Activated naive CD8-positive, alpha-beta T cell treated with anti-CD3 and anti-CD28 coated beads for 36 hours (primary cell): Measurements from ENCODE around the gene NOPCHAP1. TPM values are rescaled to one million over a fixed set of nuclear protein-coding genes. Genes with fewer than 3 reads are reported as not detected.
"Not testable (repeated sequence)": the region's sequence is repeated elsewhere in the genome, so short reads cannot be mapped to it uniquely, and the experiment has no call there.

Experiments
- DNase-seq: peaks from one replicate; pipeline ENCODE4 v3.0.0; 2021
- H3K27ac Mint-ChIP-seq: one replicate; pipeline ENCODE4 v1.8.0; 2022; ENCODE audit warnings: mild to moderate bottlenecking, moderate library complexity, mixed read lengths
- H3K27me3 Mint-ChIP-seq: one replicate; pipeline ENCODE4 v1.8.0; 2022; ENCODE audit warnings: mild to moderate bottlenecking, mixed read lengths
- H3K36me3 Mint-ChIP-seq: one replicate; pipeline ENCODE4 v1.8.0; 2021; ENCODE audit warnings: mild to moderate bottlenecking, mixed read lengths
- H3K4me1 Mint-ChIP-seq: one replicate; pipeline ENCODE4 v1.8.0; 2021; ENCODE audit warnings: mixed read lengths
- H3K4me3 Mint-ChIP-seq: one replicate; pipeline ENCODE4 v1.8.0; 2022; ENCODE audit warnings: mild to moderate bottlenecking, moderate library complexity, mixed read lengths
- H3K9me3 Mint-ChIP-seq: one replicate; pipeline ENCODE4 v1.8.0; 2022; ENCODE audit warnings: mixed read lengths
- total RNA-seq, 2 experiments: library from RNA; stranded (reverse); gene quantifications; one replicate each; pipeline ENCODE4 v1.2.3, GENCODE V29; 2021

NOPCHAP1 gene
- 10 to 100 TPM; 42.1 to 42.3 TPM for total RNA-seq

- peak within 1 kb of the TSS; percentile 81 for H3K27ac Mint-ChIP-seq
- no peaks in the 10 kb centered on the region for H3K9me3 Mint-ChIP-seq
- peak within 1 kb of the TSS; percentile 87 for H3K4me3 Mint-ChIP-seq
- DNase-seq: peak; percentile 86
- no peaks in the 10 kb centered on the region for H3K27me3 Mint-ChIP-seq
- H3K36me3 Mint-ChIP-seq: peaks cover 39% of the 10 kb centered on the region
- H3K4me1 Mint-ChIP-seq: peaks cover 39% of the 10 kb centered on the region
Observed at GRCh38 chr12:104986022-104986941, at the start of gene NOPCHAP1. Gene NOPCHAP1 (plus strand): TSS chr12:104986316. CDS start chr12:104986353, 37 bp downstream.

- Mint-ChIP-seq H3K4me3 (no peak overlapping the region), H3K4me1 (peaks cover 1% of the 10 kb centered on the region), H3K27me3 (peaks cover 2% of the 10 kb centered on the region), H3K36me3 (peaks cover 1% of the 10 kb centered on the region), H3K27ac (no peak overlapping the region), H3K9me3 (peaks cover 2% of the 10 kb centered on the region)
- DNase-seq: no peak
Observed at GRCh38 chr12:104938371-104938770, 47.7 kb upstream of the NOPCHAP1 start.

- peaks cover 2% of the 10 kb centered on the region for H3K9me3 Mint-ChIP-seq
- H3K36me3 Mint-ChIP-seq: peaks cover 4% of the 10 kb centered on the region
- no peak overlapping the region for H3K4me3 Mint-ChIP-seq
- no peak overlapping the region for H3K27ac Mint-ChIP-seq
- no peak for DNase-seq
- no peaks in the 10 kb centered on the region for H3K4me1 Mint-ChIP-seq
- no peaks in the 10 kb centered on the region for H3K27me3 Mint-ChIP-seq
Observed at GRCh38 chr12:104939089-104939488, 47.0 kb upstream of the NOPCHAP1 start.

DNA sequence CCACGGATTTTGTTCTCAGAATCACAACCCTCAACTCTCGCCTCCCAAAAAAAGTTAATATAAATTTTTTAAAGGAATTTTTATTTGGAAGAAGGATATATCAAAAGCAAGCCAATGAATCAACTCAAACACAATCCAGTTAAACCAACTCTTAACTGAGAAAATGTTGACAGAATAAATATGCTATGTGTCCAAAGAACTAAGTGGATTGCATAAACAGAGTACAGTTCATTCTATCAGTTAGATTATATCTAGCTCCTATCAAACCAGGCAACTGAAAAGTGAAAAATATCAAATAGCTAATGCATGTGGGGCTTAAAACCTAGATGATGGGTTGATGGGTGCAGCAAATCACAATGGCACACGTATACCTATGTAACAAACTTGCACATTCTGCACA lies 44.7 kb upstream of the NOPCHAP1 start:
- no peaks in the 10 kb centered on the region for H3K27me3 Mint-ChIP-seq
- H3K4me3 Mint-ChIP-seq: no peak overlapping the region
- H3K4me1 Mint-ChIP-seq: no peaks in the 10 kb centered on the region
- DNase-seq: no peak
- H3K36me3 Mint-ChIP-seq: peaks cover 6% of the 10 kb centered on the region
- H3K27ac Mint-ChIP-seq: no peak overlapping the region
- peaks cover 2% of the 10 kb centered on the region for H3K9me3 Mint-ChIP-seq

DNA sequence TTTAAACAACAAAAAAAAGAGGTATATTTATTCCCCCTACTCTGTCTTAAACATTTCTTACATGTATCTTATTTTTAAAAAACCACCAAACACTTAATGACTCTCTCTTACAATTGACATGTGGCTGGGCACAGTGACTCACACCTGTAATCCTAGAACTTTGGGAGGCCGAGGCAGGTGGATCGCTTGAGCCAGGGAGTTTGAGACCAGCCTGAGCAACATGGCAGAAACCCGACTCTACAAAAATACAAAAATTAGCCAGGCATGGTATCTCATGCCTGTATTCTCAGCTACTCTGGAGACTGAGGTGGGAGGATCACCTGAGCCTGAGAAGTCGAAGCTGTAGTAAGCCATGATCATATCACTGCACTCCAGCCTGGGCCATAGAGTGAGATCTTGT lies 44.0 kb upstream of the NOPCHAP1 start:
- H3K36me3 Mint-ChIP-seq: peaks cover 6% of the 10 kb centered on the region
- H3K27me3 Mint-ChIP-seq: no peaks in the 10 kb centered on the region
- no peaks in the 10 kb centered on the region for H3K4me1 Mint-ChIP-seq
- H3K27ac Mint-ChIP-seq: no peak overlapping the region
- DNase-seq: no peak
- no peak overlapping the region for H3K4me3 Mint-ChIP-seq
- peaks cover 2% of the 10 kb centered on the region for H3K9me3 Mint-ChIP-seq

- H3K9me3 Mint-ChIP-seq: not testable (repeated sequence)
Observed at GRCh38 chr12:104943401-104943800, 42.7 kb upstream of the NOPCHAP1 start.

DNA sequence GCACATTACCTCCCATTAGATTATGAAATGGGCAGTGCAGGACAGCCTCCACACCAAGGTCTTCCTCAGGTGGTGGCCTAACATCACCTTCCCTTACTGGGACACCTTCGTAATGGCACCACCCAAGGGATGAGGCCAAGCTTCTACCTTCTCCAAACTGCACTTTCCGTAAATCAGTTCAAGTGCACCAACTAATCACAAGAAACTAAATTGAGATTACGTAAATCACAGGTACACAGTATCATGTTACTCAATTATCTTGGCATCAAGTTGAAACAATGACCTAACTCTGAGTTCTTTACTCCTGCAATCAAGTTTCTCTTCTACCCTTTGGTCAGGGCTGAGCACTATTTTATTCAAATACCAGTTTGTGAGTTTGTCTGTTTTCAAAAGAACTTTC lies 41.9 kb upstream of the NOPCHAP1 start:
- H3K27ac Mint-ChIP-seq: no peak overlapping the region
- H3K36me3 Mint-ChIP-seq: peaks cover 6% of the 10 kb centered on the region
- H3K27me3 Mint-ChIP-seq: no peaks in the 10 kb centered on the region

More at GRCh38 chr12:104943401-104943800, 42.7 kb upstream of the NOPCHAP1 start:
- not testable (repeated sequence) for H3K4me3 Mint-ChIP-seq, H3K27ac Mint-ChIP-seq, H3K36me3 Mint-ChIP-seq, H3K4me1 Mint-ChIP-seq, H3K27me3 Mint-ChIP-seq, DNase-seq

DNA sequence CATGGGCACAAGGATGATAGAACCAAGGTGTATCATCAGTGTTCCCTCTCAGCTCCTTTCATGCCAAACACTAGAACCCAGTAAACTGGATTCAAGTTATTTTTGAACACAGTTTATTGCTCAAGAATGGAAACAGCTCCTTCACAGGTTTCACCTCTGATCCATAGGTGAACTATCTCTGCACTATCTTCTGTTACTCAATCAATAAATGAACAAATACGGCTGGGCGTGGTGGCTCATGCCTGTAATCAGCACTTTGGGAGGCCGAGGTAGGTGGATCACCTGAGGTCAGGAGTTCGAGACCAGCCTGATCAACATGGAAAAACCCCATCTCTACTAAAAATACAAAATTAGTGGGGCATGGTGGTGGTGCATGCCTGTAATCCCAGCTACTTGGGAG lies 37.4 kb upstream of the NOPCHAP1 start:
- not testable (repeated sequence) for H3K9me3 Mint-ChIP-seq, DNase-seq, H3K27me3 Mint-ChIP-seq, H3K36me3 Mint-ChIP-seq, H3K27ac Mint-ChIP-seq, H3K4me1 Mint-ChIP-seq, H3K4me3 Mint-ChIP-seq

More for the DNA sequence above, 41.9 kb upstream of the NOPCHAP1 start:
- H3K9me3 Mint-ChIP-seq: peaks cover 2% of the 10 kb centered on the region
- no peaks in the 10 kb centered on the region for H3K4me1 Mint-ChIP-seq
- no peak for DNase-seq
- H3K4me3 Mint-ChIP-seq: no peak overlapping the region

DNA sequence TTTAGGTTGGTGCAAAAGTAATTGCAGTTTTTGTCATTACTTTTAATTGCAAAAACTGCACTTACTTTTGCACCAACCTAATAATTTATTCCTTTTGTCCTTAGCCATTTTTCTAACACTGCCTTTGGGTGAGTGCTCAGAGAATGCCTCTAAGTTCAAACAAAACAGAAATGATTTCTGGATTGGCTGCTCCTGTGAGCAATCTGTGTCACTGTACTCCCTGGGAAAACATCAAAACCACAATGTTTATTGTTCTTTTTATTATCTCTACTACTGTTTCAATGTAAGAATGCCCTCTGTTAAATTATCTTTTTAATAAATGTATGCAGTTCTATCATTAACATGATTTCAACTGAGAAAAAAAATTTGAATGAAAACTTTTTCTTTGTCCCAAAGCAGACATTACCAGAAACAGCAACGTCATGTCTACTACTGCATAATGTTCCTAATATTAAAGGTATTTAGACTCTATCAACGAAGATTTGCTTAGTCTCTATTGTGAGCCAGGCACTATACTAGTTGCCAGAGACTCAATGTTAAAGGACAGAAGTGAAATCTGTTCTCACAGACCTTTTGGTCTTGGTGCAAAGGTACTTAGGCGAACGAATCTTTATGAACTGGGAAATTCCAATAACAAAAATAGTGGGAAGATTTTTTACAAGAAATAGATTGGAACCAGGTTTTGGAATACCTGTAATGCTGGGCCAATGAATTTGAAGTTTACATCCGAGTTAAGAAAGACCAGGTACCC lies 34.2 kb upstream of the NOPCHAP1 start:
- H3K4me3 Mint-ChIP-seq: no peak overlapping the region
- no peaks in the 10 kb centered on the region for H3K9me3 Mint-ChIP-seq
- DNase-seq: no peak
- peaks cover 7% of the 10 kb centered on the region for H3K4me1 Mint-ChIP-seq
- no peak overlapping the region for H3K27ac Mint-ChIP-seq
- H3K27me3 Mint-ChIP-seq: peaks cover 26% of the 10 kb centered on the region
- no peaks in the 10 kb centered on the region for H3K36me3 Mint-ChIP-seq

DNA sequence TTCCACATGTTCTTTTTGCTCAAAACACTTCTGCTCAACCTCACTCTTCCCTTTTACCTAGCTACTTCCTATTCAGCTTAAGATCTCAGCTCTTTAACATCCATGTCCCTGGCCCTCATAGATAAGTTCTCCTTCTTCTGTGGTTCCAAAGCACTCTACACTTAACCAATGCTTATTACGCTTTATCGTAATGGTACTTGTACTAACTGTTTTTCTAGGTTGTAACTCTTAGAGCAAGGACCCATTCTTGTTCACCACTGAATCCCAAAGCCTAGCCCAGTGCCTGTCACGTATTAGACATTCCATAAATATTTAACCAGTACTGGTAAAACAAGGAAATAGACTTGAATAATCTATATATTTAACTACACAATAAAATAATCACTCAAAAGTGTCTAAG lies 33.3 kb upstream of the NOPCHAP1 start:
- H3K9me3 Mint-ChIP-seq: no peaks in the 10 kb centered on the region
- no peak overlapping the region for H3K27ac Mint-ChIP-seq
- peaks cover 13% of the 10 kb centered on the region for H3K4me1 Mint-ChIP-seq
- no peak for DNase-seq
- no peaks in the 10 kb centered on the region for H3K36me3 Mint-ChIP-seq
- H3K27me3 Mint-ChIP-seq: peaks cover 32% of the 10 kb centered on the region
- no peak overlapping the region for H3K4me3 Mint-ChIP-seq

GRCh38 chr12:104953323-104953722 lies 32.8 kb upstream of the NOPCHAP1 start:
- Mint-ChIP-seq H3K36me3 (no peaks in the 10 kb centered on the region), H3K27me3 (peaks cover 32% of the 10 kb centered on the region), H3K9me3 (no peaks in the 10 kb centered on the region), H3K4me1 (peaks cover 13% of the 10 kb centered on the region), H3K4me3 (no peak overlapping the region), H3K27ac (no peak overlapping the region)
- DNase-seq: no peak

- H3K27me3 Mint-ChIP-seq: peaks cover 29% of the 10 kb centered on the region
- H3K4me3 Mint-ChIP-seq: no peak overlapping the region
- no peaks in the 10 kb centered on the region for H3K36me3 Mint-ChIP-seq
- no peaks in the 10 kb centered on the region for H3K9me3 Mint-ChIP-seq
- no peak for DNase-seq
- H3K27ac Mint-ChIP-seq: no peak overlapping the region
- peaks cover 29% of the 10 kb centered on the region for H3K4me1 Mint-ChIP-seq
Observed at GRCh38 chr12:104955703-104956102, 30.4 kb upstream of the NOPCHAP1 start.

DNA sequence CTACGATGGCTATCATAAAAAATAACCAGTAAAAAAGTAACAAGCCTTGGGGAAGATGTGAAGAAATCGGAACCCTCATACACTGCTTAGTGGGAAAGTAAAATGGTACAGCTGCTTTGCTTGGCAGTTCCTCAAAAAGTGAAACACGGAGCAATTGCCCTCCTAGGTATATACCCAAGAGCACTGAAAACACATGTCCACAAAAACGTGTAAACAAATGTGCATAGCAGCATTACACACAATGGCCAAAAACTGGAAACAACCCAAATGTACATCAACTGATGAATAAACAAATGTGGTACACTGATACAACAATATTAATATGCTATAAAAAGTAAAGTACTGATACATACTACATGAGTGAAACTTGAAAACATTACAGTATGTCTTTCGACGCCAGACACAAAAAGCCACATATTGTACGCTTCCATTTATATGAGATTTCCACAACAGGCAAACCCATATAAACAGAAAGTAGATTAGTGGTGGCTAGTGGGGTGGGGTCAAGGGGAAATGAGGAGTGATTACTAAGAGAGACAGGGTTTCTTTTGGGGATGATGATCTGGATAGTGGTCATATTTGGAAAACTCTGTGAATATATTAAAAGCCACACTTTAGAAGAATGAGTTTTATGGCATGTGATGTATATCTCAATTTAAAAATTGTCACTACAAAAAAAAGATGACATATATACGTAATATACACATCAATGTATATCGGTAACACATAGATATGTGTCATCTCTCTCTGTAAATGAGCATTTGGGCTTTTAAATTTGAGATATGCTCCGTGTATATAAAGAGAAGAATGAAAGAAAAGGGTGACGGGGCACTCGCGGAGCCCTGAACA lies 29.0 kb upstream of the NOPCHAP1 start:
- H3K9me3 Mint-ChIP-seq: no peaks in the 10 kb centered on the region
- DNase-seq: no peak
- peak overlapping the region; percentile 78 for H3K4me3 Mint-ChIP-seq
- no peaks in the 10 kb centered on the region for H3K36me3 Mint-ChIP-seq
- H3K27me3 Mint-ChIP-seq: peaks cover 33% of the 10 kb centered on the region
- H3K27ac Mint-ChIP-seq: no peak overlapping the region
- H3K4me1 Mint-ChIP-seq: peaks cover 27% of the 10 kb centered on the region

- H3K4me1 Mint-ChIP-seq: peaks cover 27% of the 10 kb centered on the region
- H3K9me3 Mint-ChIP-seq: no peaks in the 10 kb centered on the region
- H3K27ac Mint-ChIP-seq: no peak overlapping the region
- peaks cover 33% of the 10 kb centered on the region for H3K27me3 Mint-ChIP-seq
- peak; percentile 37 for DNase-seq
- H3K4me3 Mint-ChIP-seq: peak overlapping the region; percentile 78
- H3K36me3 Mint-ChIP-seq: no peaks in the 10 kb centered on the region
Observed at GRCh38 chr12:104957719-104958000, 28.5 kb upstream of the NOPCHAP1 start.
